Mononuclear cell (primary cell): ENCODE data around the gene DIP2B. TPM values are rescaled to one million over a fixed set of nuclear protein-coding genes. Genes with fewer than 3 reads are reported as not detected.
"Not testable (repeated sequence)": the region's sequence is repeated elsewhere in the genome, so short reads cannot be mapped to it uniquely, and the experiment has no call there.

Source experiments
- H3K27me3 ChIP-seq: 2 replicates; pipeline ENCODE4 v1.6.0; 2011; ENCODE audit warnings: low read length, control low read depth; ENCODE audit not compliant: insufficient read depth
- H3K4me1 ChIP-seq: 2 replicates; pipeline ENCODE4 v1.5.1; 2011; ENCODE audit warnings: mild to moderate bottlenecking, low read length, control low read depth; ENCODE audit not compliant: insufficient read depth
- H3K4me3 ChIP-seq: 2 replicates; pipeline ENCODE4 v1.5.1; 2011; ENCODE audit warnings: mild to moderate bottlenecking, low read length, moderate library complexity
- H3K9me3 ChIP-seq: 2 replicates; pipeline ENCODE4 v1.5.1; 2011; ENCODE audit warnings: low read depth, mild to moderate bottlenecking, control low read depth, low read length
- total RNA-seq: library from RNA; depleted of rRNA; stranded (reverse); fragments of >200 nt; gene quantifications from one replicate; pipeline ENCODE4 v1.2.3, GENCODE V29; 2012

DIP2B gene
- total RNA-seq, 1 donor = 39.9 TPM

DNA sequence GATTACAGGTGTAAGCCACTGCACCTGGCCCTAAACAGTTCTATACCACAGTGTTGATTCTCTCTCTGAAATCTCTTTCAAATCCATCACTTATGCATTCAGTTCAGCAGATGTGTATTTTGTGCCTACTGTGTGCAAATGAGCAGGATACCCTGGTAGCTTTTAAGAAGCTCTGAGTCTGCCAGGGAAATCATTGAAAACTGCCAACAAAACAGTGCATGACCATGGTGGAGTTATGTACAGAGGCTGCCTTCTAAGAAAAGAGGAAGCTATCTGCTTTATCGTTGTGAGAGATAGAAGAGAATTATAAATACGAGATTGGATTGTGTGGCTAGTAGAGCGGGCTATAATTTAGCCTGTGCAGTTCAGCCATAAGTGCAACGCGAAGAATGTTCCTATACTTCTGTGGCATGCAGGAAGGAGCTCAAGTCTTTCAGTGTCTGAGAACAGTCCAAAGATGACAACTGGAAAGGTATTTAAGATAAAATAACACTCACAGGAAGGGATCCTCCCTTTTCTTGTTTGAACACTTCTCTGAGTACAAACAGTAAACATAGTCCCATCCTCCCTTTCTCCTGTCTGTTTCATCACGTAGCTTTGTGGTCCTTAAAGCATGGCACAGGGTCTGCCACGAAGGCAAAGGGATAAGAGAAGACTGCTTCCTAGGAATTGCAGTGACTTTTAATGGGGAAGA, 4.3 kb downstream of the DIP2B start:
- H3K27me3 ChIP-seq = no peaks in the 10 kb centered on the region
- no peak overlapping the region for H3K4me3 ChIP-seq
- H3K4me1 ChIP-seq = peaks cover 61% of the 10 kb centered on the region
- H3K9me3 ChIP-seq = no peaks in the 10 kb centered on the region

DNA sequence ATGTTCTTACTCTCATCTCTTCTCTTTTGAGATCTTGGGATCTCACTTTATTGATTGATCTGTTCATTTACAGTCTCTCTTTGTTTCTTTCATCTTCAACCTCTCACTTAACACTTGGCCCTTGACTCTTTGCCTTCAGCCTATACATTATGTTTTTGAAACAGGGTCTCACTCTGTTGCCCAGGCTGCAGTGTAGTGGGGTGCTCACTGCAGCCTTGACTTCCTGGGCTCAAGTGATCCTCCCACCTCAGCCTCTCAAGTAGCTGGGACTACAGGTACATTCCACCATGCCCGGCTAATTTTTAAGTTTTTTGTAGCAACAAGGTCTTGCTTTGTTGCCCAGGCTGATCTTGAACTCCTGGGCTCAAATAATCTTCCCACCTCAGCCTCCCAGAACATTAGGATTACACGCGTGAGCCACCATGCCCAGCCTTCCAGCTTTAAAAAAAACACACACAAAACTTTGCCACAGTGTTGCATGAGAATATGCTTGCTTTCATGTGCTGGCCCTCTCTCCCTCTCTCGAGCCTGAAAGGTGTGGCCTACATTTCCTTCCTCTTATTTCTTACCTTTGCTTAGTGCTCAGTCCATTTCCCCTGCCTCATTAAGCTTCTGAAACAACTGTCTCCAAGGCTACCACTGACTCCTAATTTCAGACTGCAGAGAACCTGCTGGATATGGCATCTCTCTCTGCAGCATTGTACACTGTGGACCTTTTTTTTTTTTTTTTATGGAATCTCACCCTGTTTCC, 9.9 kb downstream of the DIP2B start:
- no peak overlapping the region for H3K4me3 ChIP-seq
- H3K9me3 ChIP-seq = no peaks in the 10 kb centered on the region
- no peaks in the 10 kb centered on the region for H3K27me3 ChIP-seq
- H3K4me1 ChIP-seq = peaks cover 74% of the 10 kb centered on the region

DNA sequence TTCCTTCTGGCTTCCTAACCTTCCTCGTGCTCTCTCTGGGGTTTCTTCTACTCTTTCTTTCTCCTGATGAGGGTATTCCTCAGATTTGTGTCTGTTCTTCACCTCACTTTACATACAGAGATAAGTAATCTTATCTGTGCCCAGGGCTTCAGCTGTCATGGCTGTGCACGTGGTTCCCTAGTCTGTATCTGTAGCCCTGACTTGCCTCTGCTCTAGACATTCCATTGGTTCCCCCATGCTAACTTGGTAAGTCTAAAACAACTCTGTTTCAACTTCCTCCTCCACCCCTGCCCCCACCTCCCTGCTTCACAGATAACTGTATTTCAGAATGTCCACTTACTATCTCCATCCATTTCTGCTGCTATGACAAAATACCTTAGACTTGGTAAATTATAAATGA, 10.8 kb downstream of the DIP2B start:
- H3K4me3 ChIP-seq = no peak overlapping the region
- no peaks in the 10 kb centered on the region for H3K9me3 ChIP-seq
- peaks cover 79% of the 10 kb centered on the region for H3K4me1 ChIP-seq
- H3K27me3 ChIP-seq = no peaks in the 10 kb centered on the region

DNA sequence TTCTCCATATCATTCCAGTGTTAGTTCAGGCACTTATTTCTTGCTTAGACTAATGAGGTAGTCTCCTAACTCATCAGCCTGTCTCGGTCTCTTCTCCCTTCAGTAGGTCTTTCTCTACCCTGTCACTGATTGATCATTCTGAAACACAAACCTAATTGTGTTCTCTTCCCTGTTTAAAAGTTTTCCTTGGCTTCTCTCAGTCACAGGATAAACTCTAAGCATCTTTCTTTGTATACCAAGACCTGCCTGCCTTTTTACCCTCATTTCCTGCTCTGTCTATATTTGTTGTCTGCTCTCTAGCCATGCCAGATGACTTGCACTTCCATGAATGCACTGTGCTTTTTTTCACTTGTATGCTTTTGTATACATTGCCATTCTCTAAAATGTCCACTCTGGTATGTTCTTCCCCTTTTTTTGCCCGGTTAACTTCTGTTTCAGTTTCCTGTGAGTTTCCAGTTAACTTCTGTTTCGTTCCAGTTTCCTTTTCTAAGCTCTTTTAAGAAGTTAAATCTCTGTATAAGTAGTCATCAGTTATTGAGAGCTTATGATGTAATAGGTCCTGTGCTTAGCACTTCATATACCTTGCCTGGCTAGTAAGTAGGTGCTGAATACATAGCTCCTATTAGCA, 12.8 kb downstream of the DIP2B start:
- H3K9me3 ChIP-seq = no peaks in the 10 kb centered on the region
- H3K4me3 ChIP-seq = no peak overlapping the region
- peaks cover 91% of the 10 kb centered on the region for H3K4me1 ChIP-seq
- H3K27me3 ChIP-seq = no peaks in the 10 kb centered on the region

DNA sequence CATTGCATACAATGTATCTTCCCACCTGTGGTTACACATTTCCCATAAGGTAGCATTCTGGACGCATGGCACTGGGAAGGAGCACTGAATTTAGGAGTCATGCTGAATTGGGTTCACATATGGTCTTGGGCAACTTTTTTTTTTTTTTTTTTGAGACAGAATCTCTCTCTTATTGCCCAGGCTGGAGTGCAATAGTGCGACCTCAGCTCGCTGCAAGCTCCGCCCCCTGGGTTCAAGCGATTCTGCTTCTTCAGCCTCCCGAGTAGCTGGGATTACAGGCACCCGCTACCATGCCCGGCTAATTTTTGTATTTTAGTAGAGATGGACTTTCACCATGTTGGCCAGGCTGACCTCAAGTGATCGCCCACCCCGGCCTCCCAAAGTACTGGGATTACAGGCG, 13.3 kb downstream of the DIP2B start:
- no peaks in the 10 kb centered on the region for H3K27me3 ChIP-seq
- H3K4me1 ChIP-seq = peaks cover 85% of the 10 kb centered on the region
- no peak overlapping the region for H3K4me3 ChIP-seq
- no peaks in the 10 kb centered on the region for H3K9me3 ChIP-seq

DNA sequence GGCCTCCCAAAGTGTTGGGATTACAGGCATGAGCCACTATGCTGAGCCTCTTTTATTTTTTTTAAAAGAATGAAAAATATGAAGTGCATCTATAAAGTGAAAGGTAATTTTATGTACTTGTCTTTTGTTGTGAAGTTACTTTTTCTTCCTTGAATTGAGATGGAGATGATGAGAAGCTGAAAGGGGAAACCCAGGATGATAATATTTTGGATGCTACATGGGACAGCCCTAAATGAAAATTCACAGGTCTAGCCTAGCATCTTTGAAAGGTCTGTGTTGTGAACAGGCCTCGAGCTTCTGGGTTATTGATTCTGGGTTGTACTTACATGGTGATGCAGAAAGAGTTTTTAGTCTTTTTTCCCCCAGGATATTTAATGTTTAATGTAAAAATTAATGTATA, 14.6 kb downstream of the DIP2B start:
- no peak overlapping the region for H3K4me3 ChIP-seq
- H3K4me1 ChIP-seq = peaks cover 78% of the 10 kb centered on the region
- no peaks in the 10 kb centered on the region for H3K9me3 ChIP-seq
- no peaks in the 10 kb centered on the region for H3K27me3 ChIP-seq

DNA sequence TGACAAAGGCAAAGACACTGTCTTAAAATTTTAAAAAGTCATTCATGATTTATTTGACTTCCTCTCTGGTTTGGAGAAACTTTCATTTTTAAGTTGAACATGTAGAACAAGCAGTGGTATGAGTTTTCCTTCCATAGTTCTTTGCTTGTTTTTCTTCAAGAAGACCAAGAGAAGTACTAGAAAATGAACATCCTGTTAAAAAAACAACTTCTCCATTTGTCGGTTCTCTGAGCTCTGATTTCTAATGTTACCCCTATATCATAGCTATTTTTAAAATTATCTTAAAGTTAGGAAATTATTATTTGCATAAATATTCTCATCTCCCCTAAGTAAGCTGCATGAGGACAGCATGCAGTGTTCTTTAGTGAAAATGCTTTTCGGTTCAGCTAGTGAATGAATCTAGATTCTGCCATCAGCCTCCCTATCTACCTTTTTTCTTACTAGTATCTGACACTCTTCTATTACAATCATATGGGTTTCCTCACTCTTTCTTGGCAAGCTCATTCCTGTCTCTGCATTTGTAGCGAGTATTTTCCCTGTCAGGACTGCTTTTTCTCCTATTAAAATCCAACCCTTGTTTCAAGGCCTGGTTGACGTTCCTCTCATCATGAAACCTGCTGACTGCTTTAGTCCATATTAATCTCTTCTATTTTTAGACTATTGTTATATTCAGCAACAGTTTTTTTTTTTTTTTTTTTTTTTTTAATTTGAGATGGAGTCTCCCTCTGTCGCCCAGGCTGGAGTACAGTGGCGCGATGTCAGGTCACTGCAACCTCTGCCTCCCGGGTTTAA, 15.8 kb downstream of the DIP2B start:
- Histone ChIP-seq H3K4me1 (peaks cover 75% of the 10 kb centered on the region), H3K9me3 (no peaks in the 10 kb centered on the region), H3K4me3 (no peak overlapping the region), H3K27me3 (no peaks in the 10 kb centered on the region)

DNA sequence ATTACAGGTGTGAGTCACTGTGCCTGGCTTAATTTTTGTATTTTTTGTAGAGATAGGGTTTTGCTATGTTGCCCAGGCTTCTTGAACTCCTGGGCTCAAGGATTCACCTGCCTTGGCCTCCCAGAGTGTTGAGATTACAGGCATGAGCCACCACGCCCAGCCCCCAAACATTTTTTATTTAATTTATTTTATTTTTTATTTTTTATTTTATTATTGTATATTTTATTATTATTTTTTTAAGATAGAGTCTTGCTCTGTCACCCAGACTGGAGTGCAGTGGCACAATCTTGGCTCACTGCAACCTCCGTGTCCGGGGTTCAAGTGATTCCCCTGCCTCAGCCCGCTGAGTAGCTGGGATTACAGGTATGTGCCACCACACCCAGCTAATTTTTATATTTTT, 17.0 kb downstream of the DIP2B start:
- peaks cover 73% of the 10 kb centered on the region for H3K4me1 ChIP-seq
- H3K27me3 ChIP-seq, H3K4me3 ChIP-seq, H3K9me3 ChIP-seq: not testable (repeated sequence)

DNA sequence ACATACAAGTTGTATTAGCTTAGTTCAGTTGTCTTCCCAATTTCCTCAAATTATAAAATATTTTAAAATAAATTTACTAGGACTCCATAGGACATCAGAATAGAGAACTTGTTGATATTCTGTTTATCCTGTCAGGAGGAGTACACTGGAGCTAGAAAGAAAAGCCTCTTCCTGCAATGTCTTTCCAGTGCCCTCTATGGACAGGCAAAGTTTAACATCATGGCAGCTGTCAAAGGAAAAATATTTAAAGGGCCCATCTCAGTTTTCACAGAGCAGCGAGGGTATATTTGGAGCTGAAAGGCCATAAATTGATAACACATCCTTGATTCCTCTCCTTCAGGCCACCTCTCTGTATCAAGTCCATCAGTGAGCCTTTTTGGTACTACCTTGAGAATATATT, 19.0 kb downstream of the DIP2B start:
- no peak overlapping the region for H3K4me3 ChIP-seq
- no peaks in the 10 kb centered on the region for H3K9me3 ChIP-seq
- H3K27me3 ChIP-seq = no peaks in the 10 kb centered on the region
- peaks cover 58% of the 10 kb centered on the region for H3K4me1 ChIP-seq

DNA sequence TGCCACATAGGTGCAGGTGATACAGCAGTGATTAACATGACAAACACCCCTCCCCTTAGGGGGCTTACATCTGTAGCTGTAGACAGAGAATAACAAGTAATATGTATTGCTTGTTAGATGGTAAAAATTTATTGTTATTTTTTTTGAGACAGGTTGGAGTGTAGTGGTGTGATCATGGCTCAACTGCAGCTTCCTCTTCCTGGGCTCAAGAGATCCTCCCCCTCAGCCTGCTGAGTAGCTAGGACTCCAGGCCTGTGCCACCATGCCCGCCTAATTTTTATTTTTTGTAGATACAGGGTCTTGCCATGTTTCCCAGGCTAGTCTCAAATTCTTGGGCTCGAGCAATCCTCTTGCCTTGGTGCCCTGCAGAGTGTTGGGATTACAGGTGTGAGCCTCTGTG, 19.8 kb downstream of the DIP2B start:
- no peaks in the 10 kb centered on the region for H3K27me3 ChIP-seq
- no peak overlapping the region for H3K4me3 ChIP-seq
- no peaks in the 10 kb centered on the region for H3K9me3 ChIP-seq
- peaks cover 58% of the 10 kb centered on the region for H3K4me1 ChIP-seq

DNA sequence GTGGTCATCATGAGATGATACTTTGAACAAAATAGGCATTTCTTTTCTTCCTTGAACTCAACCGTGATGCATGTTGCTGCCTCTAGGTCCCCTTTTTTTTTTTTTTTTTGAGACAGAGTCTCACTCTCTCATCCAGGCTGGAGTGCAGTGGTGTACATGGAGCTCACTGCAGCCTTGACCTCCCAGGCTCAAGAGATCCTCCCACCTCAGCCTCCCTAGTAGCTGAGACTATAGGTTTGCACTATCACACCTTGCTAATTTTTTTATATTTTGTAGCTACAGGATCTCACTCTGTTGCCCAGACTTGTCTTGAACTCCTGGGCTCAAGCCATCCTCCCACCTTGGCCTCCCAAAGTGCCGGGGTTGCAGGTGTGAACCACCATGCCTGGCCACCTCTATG, 20.6 kb downstream of the DIP2B start:
- H3K9me3 ChIP-seq = no peaks in the 10 kb centered on the region
- no peaks in the 10 kb centered on the region for H3K27me3 ChIP-seq
- no peak overlapping the region for H3K4me3 ChIP-seq
- peaks cover 53% of the 10 kb centered on the region for H3K4me1 ChIP-seq

DNA sequence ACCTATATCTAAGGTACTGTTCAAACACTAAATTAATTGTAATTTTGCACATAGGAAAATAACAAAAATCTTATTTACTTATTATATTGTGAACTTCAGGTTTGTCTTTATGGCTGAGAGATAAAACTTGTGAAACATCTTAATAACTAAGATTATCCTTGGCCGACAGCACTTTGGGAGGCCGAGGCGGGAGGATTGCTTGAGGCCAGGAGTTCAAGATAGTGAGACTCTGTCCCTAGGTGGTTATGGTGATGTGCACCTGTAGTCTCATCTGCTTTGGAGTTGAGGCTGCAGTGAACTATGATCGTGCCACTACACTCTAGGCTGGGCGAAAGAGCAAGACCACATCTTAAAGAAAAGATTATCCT, 22.6 kb downstream of the DIP2B start:
- peaks cover 58% of the 10 kb centered on the region for H3K4me1 ChIP-seq
- no peaks in the 10 kb centered on the region for H3K9me3 ChIP-seq

DNA sequence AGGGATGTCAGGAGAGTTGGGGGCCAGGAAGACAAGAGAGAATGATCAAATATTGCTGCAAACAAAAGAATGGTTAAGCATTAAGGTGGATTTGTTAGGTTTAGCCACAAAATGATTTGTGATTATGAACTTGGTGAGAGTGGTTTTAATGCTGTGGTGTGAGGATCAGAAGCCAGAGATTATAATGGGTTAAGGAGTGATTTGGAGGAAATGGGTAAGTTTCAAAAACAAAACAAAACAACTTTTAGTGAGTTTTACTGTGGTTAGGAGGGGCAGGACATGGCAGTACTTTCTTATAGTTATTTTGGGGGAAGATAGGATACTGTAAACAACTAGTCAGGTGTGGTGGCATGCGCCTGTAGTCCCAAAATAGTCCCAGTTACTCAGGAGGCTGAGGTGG, 24.0 kb downstream of the DIP2B start:
- Histone ChIP-seq H3K4me1 (peaks cover 72% of the 10 kb centered on the region), H3K27me3 (no peaks in the 10 kb centered on the region), H3K4me3 (no peak overlapping the region), H3K9me3 (no peaks in the 10 kb centered on the region)

More for the DNA sequence above, 22.6 kb downstream of the DIP2B start:
- H3K27me3 ChIP-seq = no peaks in the 10 kb centered on the region
- H3K4me3 ChIP-seq = no peak overlapping the region

DNA sequence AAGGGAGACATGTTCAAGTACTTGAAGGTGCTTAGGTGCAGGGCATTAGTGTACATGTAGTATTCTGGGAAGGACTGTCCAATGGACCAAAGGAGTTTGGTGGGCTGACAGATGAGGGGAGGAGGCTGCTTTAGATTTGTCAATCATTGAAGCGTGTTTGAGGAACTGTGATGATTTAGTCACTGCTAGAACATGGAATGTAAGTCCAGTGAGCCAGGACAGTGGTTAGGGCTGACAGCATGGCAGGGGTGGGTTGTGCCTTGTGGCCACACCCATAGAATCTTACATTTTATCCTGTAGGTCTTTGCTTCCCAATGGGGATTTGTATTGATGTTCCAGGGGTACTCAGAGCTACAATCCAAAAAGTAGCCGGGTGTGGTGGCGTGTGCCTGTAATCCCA, 24.6 kb downstream of the DIP2B start:
- no peaks in the 10 kb centered on the region for H3K27me3 ChIP-seq
- H3K4me1 ChIP-seq = peaks cover 71% of the 10 kb centered on the region
- H3K4me3 ChIP-seq = no peak overlapping the region

DNA sequence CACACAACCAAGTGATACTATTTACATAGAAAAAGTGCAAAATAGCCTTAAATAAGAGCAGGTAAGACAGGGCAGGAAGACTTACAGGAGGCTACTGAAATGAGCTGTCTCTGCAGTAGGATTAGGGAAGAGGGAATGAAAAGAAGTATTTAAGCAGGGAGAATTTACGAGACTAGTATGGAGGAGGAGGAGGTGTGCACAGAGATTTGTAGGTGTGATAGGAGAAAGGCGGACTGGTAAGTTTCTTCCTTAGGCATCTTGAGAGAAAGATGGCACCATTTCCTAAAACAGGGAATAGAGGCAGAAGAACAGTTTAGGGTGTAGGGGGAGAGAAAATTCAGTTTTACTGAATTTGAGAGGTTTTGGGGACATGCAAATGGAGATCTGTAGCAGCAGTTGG, 25.7 kb downstream of the DIP2B start:
- H3K27me3 ChIP-seq = no peaks in the 10 kb centered on the region
- H3K4me1 ChIP-seq = peaks cover 71% of the 10 kb centered on the region
- no peaks in the 10 kb centered on the region for H3K9me3 ChIP-seq
- no peak overlapping the region for H3K4me3 ChIP-seq

More for the DNA sequence above, 24.6 kb downstream of the DIP2B start:
- no peaks in the 10 kb centered on the region for H3K9me3 ChIP-seq
